Activated naive CD8-positive, alpha-beta T cell treated with anti-CD3 and anti-CD28 coated beads for 36 hours (primary cell): ENCODE results near the gene MUC4. TPM values are rescaled to one million over a fixed set of nuclear protein-coding genes. Genes with fewer than 3 reads are reported as not detected.

ENCODE experiments used
- DNase-seq: peaks from one replicate; pipeline ENCODE4 v3.0.0; 2021
- H3K27ac Mint-ChIP-seq: one replicate; pipeline ENCODE4 v1.8.0; 2022; ENCODE audit warnings: mild to moderate bottlenecking, moderate library complexity, mixed read lengths
- H3K27me3 Mint-ChIP-seq: one replicate; pipeline ENCODE4 v1.8.0; 2022; ENCODE audit warnings: mild to moderate bottlenecking, mixed read lengths
- H3K36me3 Mint-ChIP-seq: one replicate; pipeline ENCODE4 v1.8.0; 2021; ENCODE audit warnings: mild to moderate bottlenecking, mixed read lengths
- H3K4me1 Mint-ChIP-seq: one replicate; pipeline ENCODE4 v1.8.0; 2021; ENCODE audit warnings: mixed read lengths
- H3K4me3 Mint-ChIP-seq: one replicate; pipeline ENCODE4 v1.8.0; 2022; ENCODE audit warnings: mild to moderate bottlenecking, moderate library complexity, mixed read lengths
- H3K9me3 Mint-ChIP-seq: one replicate; pipeline ENCODE4 v1.8.0; 2022; ENCODE audit warnings: mixed read lengths
- total RNA-seq, 2 experiments: library from RNA; stranded (reverse); gene quantifications; one replicate each; pipeline ENCODE4 v1.2.3, GENCODE V29; 2021

Gene MUC4
- total RNA-seq, 2 experiments from 2014 or later: 0.08 to 0.14 TPM

DNA sequence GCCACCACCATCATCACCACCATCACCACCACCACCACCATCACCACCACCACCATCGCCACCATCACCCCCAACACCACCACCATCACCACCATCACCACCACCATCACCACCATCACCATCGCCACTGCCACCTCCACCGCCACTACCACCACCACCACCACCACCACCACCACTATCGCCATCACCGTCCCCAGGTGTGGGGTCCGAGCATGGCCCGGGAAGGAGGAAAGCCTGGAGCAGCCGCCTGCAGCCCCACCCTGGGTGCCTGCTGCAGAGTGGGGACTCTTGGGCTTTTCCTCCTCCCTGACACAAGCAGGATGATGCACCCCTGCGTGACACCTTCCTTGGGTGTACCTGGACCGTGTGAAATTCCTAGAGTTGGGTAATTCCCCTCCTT is 43.9 kb downstream of the MUC4 start:
- Mint-ChIP-seq H3K36me3 (no peaks in the 10 kb centered on the region), H3K27me3 (peaks cover 20% of the 10 kb centered on the region), H3K4me3 (no peak overlapping the region), H3K9me3 (no peaks in the 10 kb centered on the region), H3K27ac (no peak overlapping the region), H3K4me1 (peaks cover 2% of the 10 kb centered on the region)
- no peak for DNase-seq

DNA sequence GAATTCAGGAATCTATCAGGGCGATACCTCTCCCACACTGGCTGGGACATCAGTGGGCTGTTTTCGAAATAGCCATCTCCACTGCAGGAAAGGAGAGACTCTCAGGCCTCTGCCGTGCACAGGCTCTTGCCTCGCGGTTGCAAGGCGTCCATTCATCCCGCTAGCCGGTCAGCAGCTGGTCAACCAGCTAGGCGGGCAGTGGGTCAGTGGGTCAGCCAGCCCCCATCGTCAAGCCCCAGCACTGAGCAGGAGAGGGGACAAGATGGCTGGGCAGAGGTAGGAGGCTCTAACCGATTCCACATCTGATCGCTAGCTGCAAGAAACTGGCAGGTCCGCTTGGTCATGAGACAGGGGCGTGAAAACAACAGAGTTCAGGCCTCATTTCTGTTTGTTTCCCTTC is 45.1 kb downstream of the MUC4 start:
- Mint-ChIP-seq H3K27ac (no peak overlapping the region), H3K27me3 (peaks cover 26% of the 10 kb centered on the region), H3K9me3 (no peaks in the 10 kb centered on the region), H3K4me3 (no peak overlapping the region), H3K36me3 (no peaks in the 10 kb centered on the region), H3K4me1 (peaks cover 2% of the 10 kb centered on the region)
- DNase-seq: no peak

DNA sequence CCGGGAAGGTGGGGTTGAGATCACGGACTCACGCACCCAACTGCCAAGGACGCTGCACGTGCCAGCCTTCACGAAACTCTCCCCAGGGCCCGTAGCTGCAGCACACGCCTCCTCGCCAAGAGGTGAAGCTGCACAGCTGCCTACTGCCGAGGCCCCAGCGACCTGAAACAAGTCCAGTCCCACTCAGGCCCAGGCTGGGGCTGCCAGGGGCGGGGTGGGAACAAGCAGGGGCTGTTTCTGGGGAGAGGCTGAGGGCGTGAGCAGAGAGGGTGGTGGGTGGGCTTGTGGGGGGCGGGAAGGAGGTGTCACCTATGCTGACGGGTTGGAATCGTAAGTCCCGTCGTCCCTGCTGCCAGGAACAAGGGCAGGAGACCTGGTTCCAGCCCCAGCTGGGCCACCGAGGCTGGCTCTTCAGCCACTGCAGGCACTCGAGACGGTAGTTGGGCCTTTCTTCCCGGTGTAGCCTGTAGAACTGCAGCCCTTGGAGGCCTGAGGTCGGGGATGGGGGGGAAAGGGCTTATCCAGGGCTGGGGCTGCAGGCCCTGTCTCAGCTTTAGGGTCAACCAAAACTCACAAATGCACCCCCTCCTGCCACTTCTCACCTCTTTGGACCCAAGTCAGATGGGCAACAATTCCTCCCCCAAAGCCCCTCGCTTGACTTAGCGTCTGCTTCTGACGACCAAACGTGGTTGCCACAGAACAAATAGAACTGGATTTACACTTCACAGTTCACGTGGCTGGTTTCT is 46.6 kb downstream of the MUC4 start:
- no peaks in the 10 kb centered on the region for H3K36me3 Mint-ChIP-seq
- H3K4me3 Mint-ChIP-seq: no peak overlapping the region
- H3K4me1 Mint-ChIP-seq: no peaks in the 10 kb centered on the region
- DNase-seq: no peak
- no peak overlapping the region for H3K27ac Mint-ChIP-seq
- peaks cover 41% of the 10 kb centered on the region for H3K27me3 Mint-ChIP-seq
- H3K9me3 Mint-ChIP-seq: no peaks in the 10 kb centered on the region

DNA sequence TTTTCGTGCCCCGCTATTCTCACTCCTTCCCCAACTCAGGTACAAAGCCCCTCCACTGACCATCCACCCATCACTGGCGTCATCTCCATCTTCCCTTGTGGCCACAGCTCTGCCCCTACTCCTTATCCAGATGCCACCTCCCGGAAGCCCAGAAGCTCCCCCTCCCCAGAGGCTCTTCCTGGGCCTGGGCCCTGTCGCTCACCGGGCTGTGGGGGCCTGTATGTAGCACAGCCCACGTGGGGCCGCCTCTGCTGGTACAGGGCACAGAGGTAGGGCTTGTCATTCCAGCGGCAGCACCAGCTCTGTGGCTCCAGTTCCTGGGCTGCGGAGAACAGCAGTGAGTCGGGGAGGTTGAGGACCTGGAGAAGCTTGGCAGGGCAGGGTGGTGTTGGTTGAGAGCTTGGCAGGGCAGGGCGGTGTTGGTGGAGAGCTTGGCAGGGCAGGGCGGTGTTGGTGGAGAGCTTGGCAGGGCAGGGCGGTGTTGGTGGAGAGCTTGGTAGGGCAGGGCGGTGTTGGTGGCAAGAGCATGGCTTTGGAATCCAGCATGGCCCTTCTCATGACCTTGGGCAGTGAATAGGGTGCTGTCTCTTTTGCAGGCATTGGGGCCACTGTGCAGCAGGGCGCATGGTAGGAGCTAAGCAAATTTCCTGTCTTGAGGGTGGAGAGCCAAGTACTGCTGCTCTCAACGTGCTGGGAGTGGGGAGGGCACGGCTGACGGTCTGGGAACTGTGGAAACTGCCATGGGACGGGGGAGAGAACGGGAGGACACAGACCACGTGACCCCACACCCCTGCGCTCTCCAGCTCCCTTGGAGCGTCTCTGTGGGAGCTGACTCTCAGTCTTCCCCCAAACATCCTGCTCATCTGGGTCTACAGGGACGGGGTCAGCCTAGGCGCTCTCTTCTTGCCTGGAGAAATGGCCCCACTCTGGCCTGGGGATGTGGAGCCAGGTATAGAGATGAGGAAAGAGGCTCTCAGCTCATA is 47.6 kb downstream of the MUC4 start:
- no peak for DNase-seq
- Mint-ChIP-seq H3K9me3 (no peaks in the 10 kb centered on the region), H3K4me1 (no peaks in the 10 kb centered on the region), H3K36me3 (no peaks in the 10 kb centered on the region), H3K27me3 (peaks cover 51% of the 10 kb centered on the region), H3K27ac (no peak overlapping the region), H3K4me3 (no peak overlapping the region)

DNA sequence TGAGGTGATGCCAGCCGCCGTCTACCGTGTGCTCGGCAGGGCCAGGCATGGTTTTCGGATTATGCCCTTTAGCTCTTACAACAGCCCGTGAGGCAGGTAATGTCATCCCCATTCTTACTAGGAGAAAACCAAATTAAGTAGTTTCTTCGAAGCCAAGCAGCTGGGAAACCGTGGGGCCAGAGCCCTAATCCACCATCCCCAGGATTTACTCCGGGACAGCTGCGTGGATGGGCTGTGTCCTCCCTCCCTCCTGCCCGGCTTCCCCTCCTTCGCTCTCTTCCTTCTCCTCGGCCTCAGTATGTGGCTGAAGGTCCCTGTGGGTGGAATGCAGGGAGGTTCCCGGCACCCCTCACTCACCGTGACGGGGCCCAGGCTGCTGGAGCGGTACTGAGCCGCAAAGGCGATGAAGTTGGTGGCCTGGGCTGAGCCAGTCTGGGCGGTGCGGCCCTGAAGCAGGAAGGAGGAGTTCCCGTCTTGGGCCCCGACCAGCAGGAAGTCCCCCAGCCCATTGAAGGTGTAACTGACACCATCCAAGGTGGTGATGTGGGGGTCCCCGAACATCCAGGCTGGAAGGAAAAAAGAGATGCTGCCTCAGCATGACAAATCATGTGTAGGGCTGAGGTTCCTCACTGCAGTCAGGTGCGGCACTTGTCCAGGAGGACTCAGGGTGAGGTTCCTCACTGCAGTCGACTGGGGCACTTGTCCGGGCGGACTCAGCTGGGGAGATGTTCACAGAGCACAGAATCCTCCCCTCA is 48.5 kb downstream of the MUC4 start:
- H3K4me3 Mint-ChIP-seq: no peak overlapping the region
- no peaks in the 10 kb centered on the region for H3K36me3 Mint-ChIP-seq
- DNase-seq: no peak
- H3K27me3 Mint-ChIP-seq: peaks cover 56% of the 10 kb centered on the region
- no peaks in the 10 kb centered on the region for H3K4me1 Mint-ChIP-seq
- H3K27ac Mint-ChIP-seq: no peak overlapping the region
- H3K9me3 Mint-ChIP-seq: no peaks in the 10 kb centered on the region

DNA sequence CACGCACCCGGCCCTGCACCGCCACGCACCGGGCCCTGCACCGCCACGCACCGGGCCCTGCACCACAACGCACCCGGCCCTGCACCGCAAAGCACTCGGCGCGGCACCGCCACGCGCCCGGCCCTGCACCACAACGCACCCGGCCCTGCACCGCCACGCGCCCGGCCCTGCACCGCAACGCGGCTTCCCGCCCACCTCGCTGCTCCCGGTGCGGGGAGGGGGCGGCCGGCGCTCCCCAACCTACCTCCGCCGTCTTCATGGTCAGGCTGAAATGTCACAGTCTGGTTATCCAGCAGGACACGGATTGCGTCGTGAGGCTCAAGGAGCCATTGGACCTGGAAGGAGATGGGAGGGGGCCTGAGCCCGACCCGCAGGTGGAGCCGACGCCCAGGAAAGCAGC is 49.1 kb downstream of the MUC4 start:
- Mint-ChIP-seq H3K27me3 (peaks cover 62% of the 10 kb centered on the region), H3K36me3 (no peaks in the 10 kb centered on the region), H3K27ac (no peak overlapping the region), H3K4me1 (no peaks in the 10 kb centered on the region), H3K9me3 (no peaks in the 10 kb centered on the region), H3K4me3 (no peak overlapping the region)
- DNase-seq: no peak

DNA sequence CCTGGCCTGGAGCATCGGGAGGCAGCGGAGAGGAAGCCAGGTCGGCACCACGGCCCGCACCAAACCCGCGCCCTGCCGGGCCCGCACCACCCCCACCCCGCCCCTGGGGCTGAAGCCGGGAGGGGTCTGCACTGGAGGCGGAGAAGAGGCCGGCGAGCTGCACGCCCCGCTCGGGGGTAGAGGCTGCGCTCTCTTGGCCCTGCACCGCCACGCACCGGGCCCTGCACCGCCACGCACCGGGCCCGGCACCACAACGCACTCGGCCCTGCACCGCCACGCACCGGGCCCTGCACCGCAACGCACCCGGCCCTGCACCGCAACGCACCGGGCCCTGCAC is 49.5 kb downstream of the MUC4 start:
- Mint-ChIP-seq H3K27ac (no peak overlapping the region), H3K36me3 (no peaks in the 10 kb centered on the region), H3K4me3 (no peak overlapping the region), H3K4me1 (no peaks in the 10 kb centered on the region), H3K27me3 (peaks cover 62% of the 10 kb centered on the region), H3K9me3 (no peaks in the 10 kb centered on the region)
- no peak for DNase-seq

DNA sequence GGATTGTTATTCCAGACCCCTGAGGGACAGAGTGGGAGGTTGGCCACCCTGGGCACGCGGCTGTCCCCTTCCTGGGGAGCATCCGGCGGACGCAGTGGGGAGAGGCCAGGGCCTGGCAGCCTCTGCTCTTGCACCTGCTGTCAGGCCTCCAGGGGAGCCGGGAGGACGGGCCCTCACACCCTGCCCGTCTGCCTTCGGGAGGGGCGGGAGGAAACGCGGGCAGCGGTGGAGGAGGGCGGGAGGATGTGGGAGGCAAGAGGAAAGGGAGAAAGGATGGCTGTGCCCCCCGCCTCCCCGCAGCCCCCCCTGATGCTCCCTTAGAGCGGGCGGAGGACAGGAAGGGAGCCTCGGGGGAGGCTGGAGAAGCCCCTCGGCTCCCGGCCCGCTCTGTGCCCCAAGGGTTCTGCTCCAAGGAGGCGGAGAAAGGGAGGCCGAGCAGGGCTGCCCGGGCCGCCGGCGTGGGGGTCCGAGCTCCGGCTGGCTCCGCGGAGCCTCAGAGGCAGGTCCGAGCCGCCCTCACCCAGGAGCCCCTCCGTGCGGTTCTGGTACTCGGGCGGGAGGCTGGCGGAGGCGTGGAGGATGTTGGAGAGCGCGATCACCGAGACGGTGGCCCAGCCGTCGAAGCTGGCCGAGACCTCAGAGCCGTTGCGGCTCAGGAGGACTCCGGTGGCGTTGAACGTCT is 50.0 kb downstream of the MUC4 start:
- H3K4me3 Mint-ChIP-seq: no peak overlapping the region
- H3K27me3 Mint-ChIP-seq: peaks cover 62% of the 10 kb centered on the region
- peaks cover 4% of the 10 kb centered on the region for H3K4me1 Mint-ChIP-seq
- H3K36me3 Mint-ChIP-seq: no peaks in the 10 kb centered on the region
- no peak for DNase-seq
- no peak overlapping the region for H3K27ac Mint-ChIP-seq
- H3K9me3 Mint-ChIP-seq: no peaks in the 10 kb centered on the region

DNA sequence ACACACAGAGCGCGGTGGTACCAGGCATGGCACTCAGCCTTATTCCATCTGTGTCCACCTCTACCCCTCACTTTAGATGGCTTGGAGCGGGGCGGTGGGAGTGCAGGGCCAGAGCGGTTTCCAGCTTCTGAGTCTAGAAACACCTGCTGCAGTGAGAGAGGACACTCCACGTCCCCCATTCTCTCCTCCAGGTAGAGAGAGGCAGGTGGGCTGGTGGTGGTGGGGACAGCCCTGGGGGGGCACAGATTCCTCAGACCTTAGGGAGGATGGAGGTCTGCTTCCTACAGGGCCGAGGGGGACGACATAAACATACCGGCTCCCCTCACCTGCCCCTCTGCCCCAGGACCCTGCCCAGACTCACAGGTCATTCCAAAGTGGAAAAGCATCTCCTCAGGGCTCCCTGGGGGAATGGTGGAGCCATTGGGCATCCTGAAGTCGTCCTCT is 50.6 kb downstream of the MUC4 start:
- DNase-seq: no peak
- no peaks in the 10 kb centered on the region for H3K36me3 Mint-ChIP-seq
- no peaks in the 10 kb centered on the region for H3K9me3 Mint-ChIP-seq
- H3K4me3 Mint-ChIP-seq: no peak overlapping the region
- H3K4me1 Mint-ChIP-seq: peaks cover 7% of the 10 kb centered on the region
- peaks cover 62% of the 10 kb centered on the region for H3K27me3 Mint-ChIP-seq
- H3K27ac Mint-ChIP-seq: no peak overlapping the region

DNA sequence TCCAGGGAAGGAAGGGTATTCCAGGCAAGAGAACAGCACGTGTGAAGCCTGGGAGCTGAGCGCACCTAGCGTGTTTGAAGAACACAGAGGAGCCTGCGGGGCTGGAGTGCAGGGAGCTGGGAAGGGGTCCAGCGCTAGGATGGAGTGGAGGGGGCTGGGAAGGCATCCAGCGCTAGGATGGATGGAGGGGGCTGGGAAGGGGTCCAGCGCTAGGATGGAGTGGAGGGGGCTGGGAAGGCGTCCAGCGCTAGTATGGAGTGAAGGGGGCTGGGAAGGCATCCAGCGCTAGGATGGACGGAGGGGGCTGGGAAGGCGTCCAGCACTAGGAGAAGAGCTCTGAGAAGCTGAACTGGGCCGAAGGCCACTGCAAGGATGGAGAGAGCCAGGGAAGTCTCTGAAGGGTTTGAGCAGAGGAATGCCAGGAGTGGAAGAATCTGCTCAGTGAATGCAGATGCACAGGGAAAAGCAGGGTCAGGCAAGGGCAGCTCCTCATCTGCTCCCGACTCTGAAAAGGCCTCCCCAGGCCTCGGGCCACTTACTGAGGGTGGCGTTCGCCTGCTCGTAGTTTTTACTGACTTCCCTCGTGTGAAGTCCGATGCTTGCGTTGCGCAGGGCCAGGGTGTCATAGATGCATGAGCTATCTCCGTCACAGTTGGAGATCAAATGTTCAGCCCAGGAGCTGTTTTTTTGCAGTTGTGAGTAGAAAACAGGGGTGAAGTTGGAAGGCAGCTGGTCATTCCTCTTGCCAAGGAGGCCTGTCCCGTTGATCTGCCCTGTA is 51.2 kb downstream of the MUC4 start:
- no peak for DNase-seq
- peaks cover 7% of the 10 kb centered on the region for H3K4me1 Mint-ChIP-seq
- no peak overlapping the region for H3K27ac Mint-ChIP-seq
- no peaks in the 10 kb centered on the region for H3K9me3 Mint-ChIP-seq
- H3K36me3 Mint-ChIP-seq: no peaks in the 10 kb centered on the region
- H3K27me3 Mint-ChIP-seq: peaks cover 62% of the 10 kb centered on the region
- H3K4me3 Mint-ChIP-seq: no peak overlapping the region

DNA sequence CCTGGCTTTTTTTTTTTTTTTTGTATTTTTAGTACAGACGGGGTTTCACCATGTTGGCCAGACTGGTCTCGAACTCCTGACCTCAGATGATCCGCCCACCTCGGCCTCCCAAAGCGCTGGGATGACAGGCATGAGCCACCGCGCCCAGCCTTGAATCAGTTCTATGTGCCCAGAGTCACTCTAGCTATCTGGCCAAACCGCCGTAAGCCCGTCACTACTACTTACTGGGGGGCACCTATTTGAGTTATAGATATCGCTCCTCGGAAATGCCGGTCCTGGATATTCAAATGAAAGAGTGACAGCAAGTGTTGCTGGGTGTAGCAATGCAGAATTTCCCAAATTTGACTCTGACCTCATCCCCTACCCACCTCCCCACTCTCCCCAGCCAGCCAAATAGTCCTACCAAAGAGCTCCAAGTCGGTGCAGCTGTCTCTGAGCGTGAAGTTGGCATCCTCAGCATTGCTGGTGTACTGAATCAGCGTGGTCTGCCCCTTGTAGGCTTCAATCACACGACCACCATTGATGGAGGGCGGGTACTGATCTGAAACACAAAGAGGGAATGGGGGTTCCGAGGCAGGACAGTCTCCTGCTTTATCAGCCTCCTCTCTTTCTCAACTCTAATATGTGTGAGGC is 52.9 kb downstream of the MUC4 start:
- no peak for DNase-seq
- Mint-ChIP-seq H3K4me3 (no peak overlapping the region), H3K4me1 (peaks cover 8% of the 10 kb centered on the region), H3K9me3 (no peaks in the 10 kb centered on the region), H3K27me3 (peaks cover 52% of the 10 kb centered on the region), H3K36me3 (no peaks in the 10 kb centered on the region), H3K27ac (no peak overlapping the region)

DNA sequence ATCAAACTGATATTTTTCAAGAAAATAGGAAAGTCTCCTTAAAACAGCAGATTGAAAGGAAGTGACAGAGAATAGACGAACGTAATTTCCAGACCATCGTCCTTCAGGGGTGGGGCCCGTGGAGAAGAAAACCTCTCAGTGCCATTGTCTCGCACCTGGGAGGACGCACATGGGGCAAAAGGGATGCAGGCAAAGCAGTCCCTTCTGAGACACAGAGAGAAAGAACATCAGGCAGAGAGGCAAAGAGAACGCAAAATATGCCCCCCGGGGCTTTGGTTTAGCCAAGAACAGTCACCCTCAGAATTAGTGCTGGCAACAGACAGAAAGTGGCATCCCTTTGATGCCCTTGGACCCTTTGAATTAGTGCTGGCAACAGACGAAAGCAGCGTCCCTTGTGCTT is 53.9 kb downstream of the MUC4 start:
- Mint-ChIP-seq H3K27me3 (peaks cover 42% of the 10 kb centered on the region), H3K27ac (no peak overlapping the region), H3K36me3 (no peaks in the 10 kb centered on the region), H3K4me3 (no peak overlapping the region), H3K9me3 (no peaks in the 10 kb centered on the region), H3K4me1 (peaks cover 17% of the 10 kb centered on the region)
- DNase-seq: no peak

DNA sequence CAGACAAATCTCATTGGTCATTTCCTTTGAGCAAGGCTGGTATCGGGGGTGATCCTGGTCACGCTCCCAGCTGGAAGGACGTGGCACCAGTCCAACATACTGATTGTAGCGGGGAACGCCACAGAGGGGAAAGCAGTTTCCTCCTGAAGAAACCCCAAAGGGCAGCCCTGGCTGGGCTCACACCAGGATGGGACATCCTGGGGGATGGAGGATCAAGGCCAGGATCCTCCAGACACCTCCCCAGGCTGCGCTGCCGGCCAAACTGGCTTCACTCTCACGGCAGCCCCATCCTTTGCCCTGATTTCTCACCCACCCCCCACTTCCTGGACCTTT is 54.3 kb downstream of the MUC4 start:
- H3K4me3 Mint-ChIP-seq: no peak overlapping the region
- H3K36me3 Mint-ChIP-seq: no peaks in the 10 kb centered on the region
- H3K27me3 Mint-ChIP-seq: peaks cover 40% of the 10 kb centered on the region
- no peak overlapping the region for H3K27ac Mint-ChIP-seq
- no peaks in the 10 kb centered on the region for H3K9me3 Mint-ChIP-seq
- peaks cover 19% of the 10 kb centered on the region for H3K4me1 Mint-ChIP-seq
- no peak for DNase-seq
